DOHH2 (cell line): Measurements from ENCODE around the gene OR2J2.
"Not testable (repeated sequence)": the region's sequence is repeated elsewhere in the genome, so short reads cannot be mapped to it uniquely, and the experiment has no call there.

Experiments
- H3F3A ChIP-seq: fragments of 200-600 bp; sonication (generic), shearing (Covaris generic); 2 replicates; pipeline ENCODE4 v1.6.0; 2016; ENCODE audit warnings: antibody characterized with exemption, mild to moderate bottlenecking; ENCODE audit not compliant: control insufficient read depth, insufficient read depth
- H3K27ac ChIP-seq: fragments of 200-600 bp; sonication (generic); 2 replicates; pipeline ENCODE4 v1.5.1; 2014; ENCODE audit warnings: low read depth, mild to moderate bottlenecking, low read length, moderate library complexity
- H3K27me3 ChIP-seq: fragments of 200-600 bp; sonication (generic); 2 replicates; pipeline ENCODE4 v1.6.1; 2014; ENCODE audit warnings: mild to moderate bottlenecking, low read length, mixed read lengths; ENCODE audit not compliant: control insufficient read depth
- H3K36me3 ChIP-seq: fragments of 200-600 bp; sonication (generic); 2 replicates; pipeline ENCODE4 v1.6.1; 2014; ENCODE audit warnings: mild to moderate bottlenecking, low read length, moderate library complexity, mixed read lengths; ENCODE audit not compliant: control insufficient read depth
- H3K4me1 ChIP-seq: fragments of 200-600 bp; sonication (generic); 2 replicates; pipeline ENCODE4 v1.6.1; 2014; ENCODE audit warnings: mild to moderate bottlenecking, low read length, mixed read lengths; ENCODE audit not compliant: control insufficient read depth
- H3K4me2 ChIP-seq: fragments of 200-600 bp; sonication (generic); 2 replicates; pipeline ENCODE4 v1.6.0; 2014; ENCODE audit warnings: mild to moderate bottlenecking, low read length, moderate library complexity
- H3K4me3 ChIP-seq: fragments of 200-600 bp; sonication (generic); 2 replicates; pipeline ENCODE4 v1.5.1; 2014; ENCODE audit warnings: mild to moderate bottlenecking, low read length, mixed read lengths
- H3K79me2 ChIP-seq: fragments of 200-600 bp; sonication (generic); 2 replicates; pipeline ENCODE4 v1.6.1; 2014; ENCODE audit warnings: mild to moderate bottlenecking, low read length, mixed read lengths; ENCODE audit not compliant: control insufficient read depth
- H3K9me2 ChIP-seq: fragments of 200-600 bp; sonication (generic); replicated peaks from 2 replicates; pipeline ENCODE4 v1.6.1; 2014; ENCODE audit warnings: mild to moderate bottlenecking, low read length, mixed read lengths; ENCODE audit not compliant: control insufficient read depth
- H3K9me3 ChIP-seq: fragments of 200-600 bp; sonication (generic); 2 replicates; pipeline ENCODE4 v1.6.1; 2014; ENCODE audit warnings: antibody characterized with exemption, low read length, mixed read lengths; ENCODE audit not compliant: control insufficient read depth, insufficient read depth
- H4K20me1 ChIP-seq: fragments of 200-600 bp; sonication (generic); 2 replicates; pipeline ENCODE4 v1.6.0; 2014; ENCODE audit warnings: low read depth, mild to moderate bottlenecking, antibody characterized with exemption, low read length, moderate library complexity; ENCODE audit not compliant: control insufficient read depth, insufficient read depth
- CTCF ChIP-seq: fragments of 200-600 bp; sonication (generic); IDR thresholded peaks from one replicate; pipeline ENCODE4 v1.5.1; 2014; ENCODE audit warnings: antibody characterized with exemption, mild to moderate bottlenecking, low read depth, low read length; ENCODE audit not compliant: poor library complexity, severe bottlenecking
- EZH2phosphoT487 ChIP-seq: fragments of 200-600 bp; sonication (generic); IDR thresholded peaks from 2 replicates; pipeline ENCODE4 v1.6.1; 2017; ENCODE audit warnings: borderline replicate concordance, mild to moderate bottlenecking, antibody characterized with exemption, low read length, moderate library complexity, mixed read lengths

Gene OR2J2

GRCh38 chr6:29171736-29172135, 1.0 kb downstream of the OR2J2 start:
- Histone ChIP-seq H3K9me2 (no peaks in the 10 kb centered on the region), H4K20me1 (no peaks in the 10 kb centered on the region), H3K27ac (no peak overlapping the region), H3K4me1 (no peaks in the 10 kb centered on the region), H3K79me2 (no peaks in the 10 kb centered on the region), H3F3A (no peaks in the 10 kb centered on the region), H3K27me3 (no peaks in the 10 kb centered on the region), H3K36me3 (no peaks in the 10 kb centered on the region), H3K4me3 (no peak overlapping the region), H3K9me3 (no peaks in the 10 kb centered on the region), H3K4me2 (no peak overlapping the region)
- no peak for TF ChIP-seq CTCF
- no peak for TF ChIP-seq EZH2phosphoT487

DNA sequence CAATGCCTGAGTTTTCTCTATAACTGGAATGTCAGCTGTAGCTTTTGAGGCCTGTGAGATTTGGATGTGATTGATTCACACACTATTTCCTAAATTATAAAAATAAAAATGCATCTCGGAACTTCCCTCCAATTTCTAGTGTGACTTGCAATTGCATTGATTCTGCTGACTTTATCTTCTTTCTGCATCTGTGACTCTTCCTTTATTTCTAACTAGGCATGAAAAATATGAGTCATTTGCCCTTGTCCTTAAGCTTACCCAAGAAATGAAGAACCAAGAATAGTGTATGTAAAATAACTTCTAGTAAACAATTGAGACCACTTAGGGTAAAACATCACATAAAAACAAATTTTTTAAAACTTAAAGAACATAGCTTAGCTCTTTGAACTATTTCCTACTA, 12.9 kb downstream of the OR2J2 start:
- Histone ChIP-seq H3K4me3 (no peak overlapping the region), H3K27me3 (no peaks in the 10 kb centered on the region), H3K9me3 (no peaks in the 10 kb centered on the region), H3K79me2 (no peaks in the 10 kb centered on the region), H3K4me2 (no peak overlapping the region), H3K36me3 (no peaks in the 10 kb centered on the region), H3K4me1 (no peaks in the 10 kb centered on the region), H4K20me1 (no peaks in the 10 kb centered on the region), H3F3A (no peaks in the 10 kb centered on the region), H3K9me2 (no peaks in the 10 kb centered on the region), H3K27ac (no peak overlapping the region)
- TF ChIP-seq CTCF (no peak), EZH2phosphoT487 (no peak)

GRCh38 chr6:29188659-29189058, 18.0 kb downstream of the OR2J2 start:
- H3K9me2 ChIP-seq, H3K36me3 ChIP-seq, H4K20me1 ChIP-seq, H3K4me2 ChIP-seq, H3K79me2 ChIP-seq, H3K9me3 ChIP-seq, H3F3A ChIP-seq, H3K4me3 ChIP-seq, H3K27ac ChIP-seq, H3K4me1 ChIP-seq, H3K27me3 ChIP-seq: not testable (repeated sequence)

GRCh38 chr6:29200767-29201662, 30.3 kb downstream of the OR2J2 start:
- no peaks in the 10 kb centered on the region for H4K20me1 ChIP-seq
- H3K36me3 ChIP-seq: no peaks in the 10 kb centered on the region
- H3F3A ChIP-seq: no peaks in the 10 kb centered on the region
- no peak overlapping the region for H3K4me2 ChIP-seq
- H3K9me2 ChIP-seq: no peaks in the 10 kb centered on the region
- no peak overlapping the region for H3K27ac ChIP-seq
- H3K27me3 ChIP-seq: no peaks in the 10 kb centered on the region; the same call in 1 of the 2 replicates
- H3K79me2 ChIP-seq: no peaks in the 10 kb centered on the region
- H3K4me1 ChIP-seq: no peaks in the 10 kb centered on the region
- no peak for TF ChIP-seq CTCF
- no peak for TF ChIP-seq EZH2phosphoT487
- H3K9me3 ChIP-seq: no peaks in the 10 kb centered on the region
- H3K4me3 ChIP-seq: no peak overlapping the region
